HepG2 (cell line): Measurements from ENCODE around the gene ATXN7L2. TPM values are rescaled to one million over a fixed set of nuclear protein-coding genes. Genes with fewer than 3 reads are reported as not detected.

Experiments
- ATAC-seq: fragments of 200-7000 bp; cut with Tn5 transposase; 3 replicates; pipeline ENCODE4 v1.9.1; 2020; ENCODE audit warnings: mild to moderate bottlenecking, moderate library complexity
- BruUV-seq: library from RNA; stranded (reverse); fragments of 400-500 nt; replicated peaks from 2 replicates; lab custom pipeline; 2021; lab: Mats Ljungman, UMichigan
- CTCF ChIA-PET: fragments of 300-600 bp; formaldehyde crosslinking; extraction: SDS; loops from one replicate; lab custom pipeline; 2021; ENCODE audit warnings: low total read pairs, inconsistent platforms, low intra/inter-chr PET ratio; lab: Yijun Ruan, JAX
- POLR2A ChIA-PET: fragments of 350-600 bp; sonication (Branson Sonifier 250); formaldehyde crosslinking; loops from one replicate; lab custom pipeline; 2020; ENCODE audit warnings: antibody characterized with exemption, inconsistent platforms; lab: Yijun Ruan, JAX
- DNase-seq: peaks from one replicate; pipeline ENCODE4 v3.0.0-alpha.2; 2015; ENCODE audit warnings: low spot score
- FAIRE-seq: peaks from 3 replicates; lab custom pipeline; 2011; peaks lifted over from hg19 to GRCh38; lab: Jason Lieb, UNC
- H2AFZ ChIP-seq: one replicate; pipeline ENCODE4 v1.6.1; 2011; ENCODE audit warnings: low read length, inconsistent platforms
- H3K27ac ChIP-seq: fragments of 300-600 bp; 3 replicates; pipeline ENCODE4 v1.8.0; 2011; ENCODE audit warnings: mixed run types, mild to moderate bottlenecking, mixed read lengths, low read length, inconsistent platforms; ENCODE audit not compliant: insufficient read depth; ENCODE audit errors: extremely low read length
- H3K27me3 ChIP-seq, 2 experiments: fragments of 200-600 bp in 1 of 2; 2 replicates in 1 of 2; 3 replicates in 1 of 2; pipeline versions ENCODE4 v1.6.0 to v1.8.0; 2011; ENCODE audit warnings: low read length in 2 of 2, mild to moderate bottlenecking in 2 of 2, moderate library complexity in 2 of 2, inconsistent platforms in 1 of 2; ENCODE audit not compliant: insufficient read depth in 2 of 2, control insufficient read depth in 1 of 2
- H3K36me3 ChIP-seq, 2 experiments: fragments of 200-600 bp in 1 of 2; replicated peaks in 1 of 2; 2 replicates in 1 of 2; 3 replicates in 1 of 2; pipeline versions ENCODE4 v1.5.1 to v1.8.0; 2011; ENCODE audit warnings: low read length in 2 of 2, inconsistent platforms in 1 of 2; ENCODE audit not compliant: insufficient read depth in 2 of 2, control insufficient read depth in 1 of 2
- H3K4me1 ChIP-seq: 2 replicates; pipeline ENCODE4 v1.5.1; 2012; ENCODE audit warnings: low read length, inconsistent platforms; ENCODE audit not compliant: insufficient read depth
- H3K4me2 ChIP-seq: 2 replicates; pipeline ENCODE4 v1.6.0; 2011; ENCODE audit warnings: low read depth, low read length, inconsistent platforms
- H3K4me3 ChIP-seq, 3 experiments: fragments of 200-600 bp in 1 of 3; sonication (generic), shearing (Covaris generic) in 1 of 3; replicated peaks in 1 of 3; 2 replicates each; pipeline ENCODE4 v1.5.1; 2011 to 2016; ENCODE audit warnings: low read length in 3 of 3, inconsistent platforms in 2 of 3, low read depth in 2 of 3, mild to moderate bottlenecking in 2 of 3, control low read depth in 1 of 3, mixed read lengths in 1 of 3; ENCODE audit not compliant: insufficient read depth in 1 of 3
- H3K79me2 ChIP-seq: one replicate; pipeline ENCODE4 v1.6.1; 2011; ENCODE audit warnings: low read length, inconsistent platforms; ENCODE audit not compliant: insufficient read depth
- H3K9ac ChIP-seq: 2 replicates; pipeline ENCODE4 v1.6.0; 2011; ENCODE audit warnings: mild to moderate bottlenecking, low read depth, low read length, inconsistent platforms; ENCODE audit not compliant: insufficient read depth
- H3K9me3 ChIP-seq: 2 replicates; pipeline ENCODE4 v1.5.1; 2012; ENCODE audit warnings: mild to moderate bottlenecking, low read length
- H4K20me1 ChIP-seq: 2 replicates; pipeline ENCODE4 v1.6.0; 2011; ENCODE audit warnings: inconsistent platforms, mild to moderate bottlenecking, low read length, moderate library complexity; ENCODE audit not compliant: insufficient read depth
- IRX3 ChIP-seq: sonication (generic); formaldehyde crosslinking; IDR thresholded peaks from 2 replicates; pipeline ENCODE4 v1.8.1; 2023; ENCODE audit warnings: mild to moderate bottlenecking, low read depth, missing genetic modification reagents, borderline replicate concordance
- SP5 ChIP-seq: IDR thresholded peaks from 2 replicates; pipeline ENCODE4 v1.6.1; 2016; ENCODE audit warnings: low read depth, borderline replicate concordance
- ZMYM3 ChIP-seq: sonication (generic); formaldehyde crosslinking; IDR thresholded peaks from 2 replicates; pipeline ENCODE4 v1.5.1; 2020; ENCODE audit warnings: mild to moderate bottlenecking, missing genetic modification reagents
- ZNF280B ChIP-seq: sonication (generic); formaldehyde crosslinking; IDR thresholded peaks from 2 replicates; pipeline ENCODE4 v1.5.0; 2020; ENCODE audit warnings: missing genetic modification reagents, mild to moderate bottlenecking, borderline replicate concordance
- ZNF569 ChIP-seq: sonication (generic); formaldehyde crosslinking; IDR thresholded peaks from 2 replicates; pipeline ENCODE4 v1.5.0; 2020; ENCODE audit warnings: mild to moderate bottlenecking, missing genetic modification reagents, moderate library complexity, borderline replicate concordance
- WGBS: methylation state at CpG from one replicate; pipeline ENCODE4 v1.1.6; 2017; ENCODE audit warnings: low lambda C conversion rate; 5-methylcytosine and 5-hydroxymethylcytosine counted together
- in situ Hi-C: cut with HindIII; loops from 2 replicates; pipeline ENCODE4 v1.10.0; 2017; ENCODE audit warnings: low pct_unique_long_range_greater_than_20kb; ENCODE audit not compliant: extremely low pct_ligation_motif_present
- intact Hi-C: fragments of 100-400 bp; cut with micrococcal nuclease; formaldehyde crosslinking; loops from one replicate; pipeline ENCODE4 v1.10.0; 2022; ENCODE audit not compliant: unreplicated experiment
- polyA plus RNA-seq, 8 experiments: library from polyadenylated mRNA; depleted of rRNA in 3 of 8; stranded (reverse) in 7 of 8; unstranded in 1 of 8; fragments of >200 nt; fragmentation: Illumina TruSeq in 4 of 8; extraction: Trizol in 4 of 8; gene quantifications; 2 replicates each; pipeline versions ENCODE4 v1.2.1 to v1.2.3, GENCODE V29; 2011 to 2016; ENCODE audit warnings: low read depth in 4 of 8, missing spikeins in 1 of 8, mixed read lengths in 1 of 8; ENCODE audit not compliant: insufficient read depth in 1 of 8
- total RNA-seq, 5 experiments: library from RNA; depleted of rRNA; stranded (reverse); fragments of >200 nt; fragmentation: Illumina TruSeq; extraction: Trizol; gene quantifications; 2 replicates each; pipeline ENCODE4 v1.2.3, GENCODE V29; 2016; ENCODE audit warnings: low read depth in 1 of 5
- TF ChIP-seq, protein P1 (sequence below): IDR thresholded peaks from 2 replicates; pipeline ENCODE4 v1.6.1; 2018; ENCODE audit warnings: missing genetic modification reagents

Gene ATXN7L2
- total and polyA plus RNA-seq, 2 of the 13 experiments (the other 11 are each of a cell fraction or from before 2014, with no cell fraction given): 2.7 to 2.8 TPM

DNA sequence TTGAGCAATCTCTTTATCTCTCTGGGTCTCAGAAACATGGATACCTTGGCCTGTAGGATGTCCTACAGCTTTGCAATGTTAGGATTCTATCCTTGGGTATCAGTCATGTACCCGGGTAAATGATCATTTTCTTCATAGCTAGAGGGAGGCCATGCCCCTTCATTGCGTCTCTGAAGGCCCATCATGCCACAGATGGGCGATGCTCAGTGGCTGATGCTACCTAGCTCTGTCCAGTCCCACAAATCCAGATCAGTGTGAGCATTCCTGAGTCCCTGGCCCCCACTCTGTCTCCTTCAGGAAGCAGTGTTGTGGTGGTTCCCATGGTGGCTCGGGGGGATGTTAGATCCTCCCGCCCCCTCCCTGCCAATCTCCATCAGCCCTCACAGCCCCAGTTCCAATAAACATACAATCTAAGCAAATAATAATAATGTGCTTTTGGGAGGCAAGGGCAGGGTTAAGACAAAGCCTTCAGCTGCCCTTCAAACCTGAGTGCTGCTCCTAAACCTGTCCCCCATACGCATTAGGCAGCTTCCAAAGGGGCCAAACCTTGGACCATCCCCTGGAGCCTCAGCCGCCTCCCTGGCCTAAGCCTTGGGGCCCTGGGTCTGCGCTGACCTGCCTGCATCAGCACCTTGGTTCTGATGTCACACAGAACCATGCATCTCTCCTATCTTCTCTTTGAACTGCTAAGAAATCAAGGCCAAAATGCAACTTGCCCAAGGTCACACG, 55.3 kb downstream of the ATXN7L2 start (continued):
- TF ChIP-seq, protein P1, sequence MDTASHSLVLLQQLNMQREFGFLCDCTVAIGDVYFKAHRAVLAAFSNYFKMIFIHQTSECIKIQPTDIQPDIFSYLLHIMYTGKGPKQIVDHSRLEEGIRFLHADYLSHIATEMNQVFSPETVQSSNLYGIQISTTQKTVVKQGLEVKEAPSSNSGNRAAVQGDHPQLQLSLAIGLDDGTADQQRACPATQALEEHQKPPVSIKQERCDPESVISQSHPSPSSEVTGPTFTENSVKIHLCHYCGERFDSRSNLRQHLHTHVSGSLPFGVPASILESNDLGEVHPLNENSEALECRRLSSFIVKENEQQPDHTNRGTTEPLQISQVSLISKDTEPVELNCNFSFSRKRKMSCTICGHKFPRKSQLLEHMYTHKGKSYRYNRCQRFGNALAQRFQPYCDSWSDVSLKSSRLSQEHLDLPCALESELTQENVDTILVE: no peak

- Histone ChIP-seq H3K79me2 (no peaks in the 10 kb centered on the region), H3K9me3 (no peaks in the 10 kb centered on the region), H3K4me2 (no peak within 1 kb of the TSS), H2AFZ (no peak within 1 kb of the TSS), H3K4me1 (peaks cover 31% of the 10 kb centered on the region), H4K20me1 (no peaks in the 10 kb centered on the region), H3K4me3 (no peak within 1 kb of the TSS), H3K27me3 (peaks cover 9 to 21% of the 10 kb centered on the region in 2 experiments; a peak in 3 of 5 replicates), H3K36me3 (no peaks in the 10 kb centered on the region), H3K9ac (no peak within 1 kb of the TSS), H3K27ac (no peak within 1 kb of the TSS)
- ChIA-PET CTCF (no interaction called here), POLR2A (interaction anchor here (2.1 kb wide), 1 partner anchor 9 kb away, joined by 6 read pairs; the partner anchor contains the start of gene GNAI3)
- BruUV-seq: no TSS peak
- no peak for FAIRE-seq
- WGBS: 18% methylated on average over 4 of the region's 7 CpGs
- intact Hi-C loops (loop anchor here (10.0 kb wide), 1 partner anchor 445 kb away; the partner anchor contains the start of gene AHCYL1), in situ Hi-C loops (loop anchor here (10.0 kb wide), 2 partner anchors 175 to 275 kb away; partner anchors contain the start of gene GSTM5)
- no peak for DNase-seq
- 0 out of 3 replicates have a peak, but pooled peaks have one; percentile 12 for ATAC-seq
- TF ChIP-seq ZNF280B (CRISPR knock-in tag) (no peak), IRX3 (CRISPR knock-in tag) (no peak), ZMYM3 (CRISPR knock-in tag) (no peak), SP5 (CRISPR knock-in tag) (no peak), ZNF569 (CRISPR knock-in tag) (no peak)
- TF ChIP-seq, all 625 proteins: peak for 0
Observed at GRCh38 chr1:109539676-109540075, 56.0 kb downstream of the ATXN7L2 start, which contains the start of gene GPR61. TSS of gene GPR61 (plus strand) at chr1:109539872. CDS start at chr1:109543023, 3,151 bp downstream.
